Hepatocyte (in vitro differentiated cells): ENCODE data around the gene MARCOL. TPM values are rescaled to one million over a fixed set of nuclear protein-coding genes. Genes with fewer than 3 reads are reported as not detected.
"Not testable (repeated sequence)": the region's sequence is repeated elsewhere in the genome, so short reads cannot be mapped to it uniquely, and the experiment has no call there.

Source experiments
- DNase-seq: peaks from one replicate; pipeline ENCODE4 v3.0.0-alpha.2; 2016; ENCODE audit warnings: low spot score
- H2AFZ ChIP-seq: fragments of 200-600 bp; sonication (generic); 2 replicates; pipeline ENCODE4 v1.6.0; 2016; ENCODE audit warnings: antibody characterized with exemption, mild to moderate bottlenecking
- H3K27ac ChIP-seq: fragments of 200-600 bp; sonication (generic); 2 replicates; pipeline ENCODE4 v1.5.1; 2016; ENCODE audit warnings: mild to moderate bottlenecking
- H3K27me3 ChIP-seq: fragments of 200-600 bp; sonication (generic); 2 replicates; pipeline ENCODE4 v1.6.1; 2016
- H3K36me3 ChIP-seq: fragments of 200-600 bp; sonication (generic); replicated peaks from 2 replicates; pipeline ENCODE4 v1.5.1; 2016; ENCODE audit warnings: low read depth; ENCODE audit not compliant: insufficient read depth
- H3K4me1 ChIP-seq: fragments of 200-600 bp; sonication (generic); 2 replicates; pipeline ENCODE4 v1.5.1; 2016; ENCODE audit warnings: mild to moderate bottlenecking, moderate library complexity; ENCODE audit not compliant: insufficient read depth
- H3K4me2 ChIP-seq: fragments of 200-600 bp; sonication (generic); 2 replicates; pipeline ENCODE4 v1.6.0; 2016
- H3K4me3 ChIP-seq: fragments of 200-600 bp; sonication (generic); 2 replicates; pipeline ENCODE4 v1.5.1; 2016; ENCODE audit warnings: mild to moderate bottlenecking
- H3K79me2 ChIP-seq: fragments of 200-600 bp; sonication (generic); 2 replicates; pipeline ENCODE4 v1.6.0; 2017; ENCODE audit warnings: mild to moderate bottlenecking
- H3K9me2 ChIP-seq: fragments of 200-600 bp; sonication (generic); replicated peaks from 2 replicates; pipeline ENCODE4 v1.6.0; 2017; ENCODE audit warnings: mild to moderate bottlenecking; ENCODE audit not compliant: insufficient read depth
- H3K9me3 ChIP-seq: fragments of 200-600 bp; sonication (generic); 2 replicates; pipeline ENCODE4 v1.5.1; 2016; ENCODE audit warnings: low read depth, mild to moderate bottlenecking
- H4K20me1 ChIP-seq: fragments of 200-600 bp; sonication (generic); 2 replicates; pipeline ENCODE4 v1.6.0; 2016; ENCODE audit warnings: mild to moderate bottlenecking; ENCODE audit not compliant: insufficient read depth, poor library complexity, severe bottlenecking
- CTCF ChIP-seq: fragments of 200-600 bp; sonication (generic); IDR thresholded peaks from 2 replicates; pipeline ENCODE4 v1.5.1; 2016; ENCODE audit warnings: antibody characterized with exemption, mild to moderate bottlenecking; ENCODE audit not compliant: poor library complexity
- EZH2 ChIP-seq: fragments of 200-600 bp; sonication (generic); IDR thresholded peaks from 2 replicates; pipeline ENCODE4 v1.6.1; 2016; ENCODE audit warnings: antibody characterized with exemption, mild to moderate bottlenecking, borderline replicate concordance
- EZH2phosphoT487 ChIP-seq: fragments of 200-600 bp; sonication (generic); IDR thresholded peaks from one replicate; pipeline ENCODE4 v1.6.1; 2018; ENCODE audit warnings: antibody characterized with exemption, mild to moderate bottlenecking, low read depth, moderate library complexity; ENCODE audit not compliant: unreplicated experiment, severe bottlenecking
- WGBS: methylation state at CpG from one replicate; pipeline ENCODE4 v1.1.6; 2016; ENCODE audit warnings: low lambda C conversion rate; ENCODE audit errors: missing lambda C conversion rate; 5-methylcytosine and 5-hydroxymethylcytosine counted together
- polyA plus RNA-seq: library from polyadenylated mRNA; unstranded; fragments of >200 nt; fragmentation: Nextera tagmentation; extraction: Ambion mirVana; gene quantifications from 2 replicates; pipeline ENCODE4 v1.2.1, GENCODE V29; 2016
- total RNA-seq: library from RNA; depleted of rRNA; stranded (reverse); fragments of >200 nt; gene quantifications from 2 replicates; pipeline ENCODE4 v1.2.3, GENCODE V29; 2014

MARCOL gene
- total and polyA plus RNA-seq, 2 experiments from 2014 or later, result not detected

GRCh38 chr5:148261221-148261620, 22.9 kb downstream of the MARCOL start:
- Histone ChIP-seq H3K4me2 (no peak overlapping the region), H3K27me3 (no peaks in the 10 kb centered on the region), H4K20me1 (no peaks in the 10 kb centered on the region), H3K4me3 (no peak overlapping the region), H3K9me3 (no peaks in the 10 kb centered on the region), H3K9me2 (no peaks in the 10 kb centered on the region), H3K36me3 (no peaks in the 10 kb centered on the region), H2AFZ (no peak overlapping the region), H3K27ac (no peak overlapping the region), H3K79me2 (no peaks in the 10 kb centered on the region), H3K4me1 (no peaks in the 10 kb centered on the region)
- TF ChIP-seq EZH2phosphoT487 (no peak), CTCF (no peak), EZH2 (no peak)
- DNase-seq, result no peak

- Histone ChIP-seq H2AFZ (peak overlapping the region; percentile 5), H3K4me1 (no peaks in the 10 kb centered on the region), H3K9me3 (no peaks in the 10 kb centered on the region), H3K27ac (peak overlapping the region; percentile 81), H3K9me2 (no peaks in the 10 kb centered on the region), H3K4me3 (no peak overlapping the region), H3K79me2 (no peaks in the 10 kb centered on the region), H3K4me2 (peak overlapping the region; percentile 48), H4K20me1 (no peaks in the 10 kb centered on the region), H3K27me3 (no peaks in the 10 kb centered on the region), H3K36me3 (no peaks in the 10 kb centered on the region)
- TF ChIP-seq EZH2 (no peak), EZH2phosphoT487 (no peak), CTCF (no peak)
- no peak for DNase-seq
- WGBS, result 57% methylated on average over 3 of the region's 3 CpGs
Measured at GRCh38 chr5:148267962-148268361, 29.6 kb downstream of the MARCOL start.

- Histone ChIP-seq H3K4me2 (peak within 1 kb of the TSS; percentile 48), H3K36me3 (no peaks in the 10 kb centered on the region)
- WGBS, result 69% methylated on average over 4 of the region's 4 CpGs
Measured at GRCh38 chr5:148268566-148268965, 30.2 kb downstream of the MARCOL start, which contains the start of gene SPINK13. TSS of gene SPINK13 (plus strand) at chr5:148268794. CDS start at chr5:148270073, 1,279 bp downstream.

GRCh38 chr5:148275129-148275528, 36.8 kb downstream of the MARCOL start:
- H3K36me3 ChIP-seq, H3K9me3 ChIP-seq, DNase-seq, H3K9me2 ChIP-seq, H3K79me2 ChIP-seq, H3K27me3 ChIP-seq, H3K4me2 ChIP-seq, H3K27ac ChIP-seq, H3K4me3 ChIP-seq, H4K20me1 ChIP-seq, H3K4me1 ChIP-seq, H2AFZ ChIP-seq: not testable (repeated sequence)
- 94% methylated on average over 2 of the region's 2 CpGs for WGBS

More at GRCh38 chr5:148268566-148268965, 30.2 kb downstream of the MARCOL start, which contains the start of gene SPINK13:
- DNase-seq, result peak; percentile 61
- Histone ChIP-seq H3K27ac (peak within 1 kb of the TSS; percentile 81), H2AFZ (peak within 1 kb of the TSS; percentile 5), H3K4me1 (no peaks in the 10 kb centered on the region), H3K79me2 (no peaks in the 10 kb centered on the region), H4K20me1 (no peaks in the 10 kb centered on the region), H3K4me3 (no peak within 1 kb of the TSS), H3K9me3 (no peaks in the 10 kb centered on the region), H3K9me2 (no peaks in the 10 kb centered on the region), H3K27me3 (no peaks in the 10 kb centered on the region)
- TF ChIP-seq EZH2phosphoT487, result no peak
- no peak for TF ChIP-seq CTCF
- TF ChIP-seq EZH2, result no peak

- not testable (repeated sequence) for H3K27ac ChIP-seq, H3K4me3 ChIP-seq, H3K4me1 ChIP-seq, H3K36me3 ChIP-seq, H3K9me2 ChIP-seq, H3K9me3 ChIP-seq, H3K27me3 ChIP-seq, H3K4me2 ChIP-seq, H4K20me1 ChIP-seq, H3K79me2 ChIP-seq, H2AFZ ChIP-seq
- DNase-seq, result peak; percentile 12
- WGBS, result 19% methylated on average over 5 of the region's 5 CpGs
Measured at GRCh38 chr5:148280893-148281292, 42.6 kb downstream of the MARCOL start.

GRCh38 chr5:148281336-148281735, 43.0 kb downstream of the MARCOL start:
- H3K79me2 ChIP-seq, result not testable (repeated sequence)

More at GRCh38 chr5:148281336-148281735, 43.0 kb downstream of the MARCOL start:
- H3K9me2 ChIP-seq, H4K20me1 ChIP-seq, H3K27ac ChIP-seq, H3K4me3 ChIP-seq, H3K36me3 ChIP-seq, DNase-seq, H3K9me3 ChIP-seq, H3K27me3 ChIP-seq, H3K4me2 ChIP-seq, H3K4me1 ChIP-seq, H2AFZ ChIP-seq: not testable (repeated sequence)
- 82% methylated on average over 4 of the region's 4 CpGs for WGBS
